Breast epithelium (tissue), 3 donors: Measurements from ENCODE around the gene GNPDA2.

Experiments
- POLR2AphosphoS5 ChIP-seq, 3 donors: sonication (generic); formaldehyde crosslinking; IDR thresholded peaks; one replicate each; pipeline ENCODE4 v1.6.1; 2017; ENCODE audit warnings: antibody characterized with exemption in 3 of 3
- TF ChIP-seq, protein P1 (sequence below), 3 donors: fragments of 450-650 bp; IDR thresholded peaks; one replicate each; pipeline ENCODE4 v1.5.1; 2016 to 2017; ENCODE audit warnings: antibody characterized with exemption in 3 of 3, mild to moderate bottlenecking in 3 of 3, moderate library complexity in 3 of 3

DNA sequence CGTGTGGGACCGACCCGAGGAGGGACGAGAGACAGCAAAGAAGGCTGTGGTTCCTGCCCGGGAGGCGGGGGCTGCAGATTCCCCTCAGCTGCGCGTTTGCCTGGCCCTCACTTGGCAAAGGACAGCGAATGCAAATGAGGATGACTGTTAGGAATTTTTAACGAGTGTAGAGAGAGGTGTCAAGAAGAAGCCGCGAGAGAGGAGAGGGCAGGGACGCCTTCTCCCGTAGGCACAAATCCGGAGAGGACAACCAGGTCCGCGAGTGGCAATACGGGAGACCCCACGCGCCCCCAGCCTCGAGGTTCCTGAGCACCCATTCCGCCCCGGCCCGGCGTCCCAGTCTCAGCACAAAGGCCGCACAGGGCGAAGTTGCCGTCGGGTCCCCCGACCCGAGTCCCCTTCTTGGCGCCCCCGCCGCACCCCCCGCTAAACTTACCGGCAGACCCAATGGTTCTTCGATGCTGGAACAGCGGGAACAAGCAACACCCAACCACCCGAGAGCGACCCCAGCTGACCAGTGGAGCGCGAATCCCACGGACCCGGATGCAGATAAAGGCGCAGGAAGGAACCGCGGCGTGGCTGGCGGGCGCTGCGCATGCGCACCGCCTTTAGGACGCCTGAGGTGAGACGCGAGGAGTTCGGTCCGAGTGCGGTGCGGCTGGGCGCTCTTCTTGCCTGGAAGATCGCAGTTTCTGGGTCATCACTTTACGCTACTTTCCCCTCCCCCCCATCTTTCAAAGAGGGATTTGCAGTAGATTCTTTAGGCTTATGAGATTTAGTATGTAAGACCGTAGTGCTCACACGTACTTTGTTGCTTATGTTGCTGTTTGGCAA, at the start of gene GNPDA2:
- TF ChIP-seq, protein P1, sequence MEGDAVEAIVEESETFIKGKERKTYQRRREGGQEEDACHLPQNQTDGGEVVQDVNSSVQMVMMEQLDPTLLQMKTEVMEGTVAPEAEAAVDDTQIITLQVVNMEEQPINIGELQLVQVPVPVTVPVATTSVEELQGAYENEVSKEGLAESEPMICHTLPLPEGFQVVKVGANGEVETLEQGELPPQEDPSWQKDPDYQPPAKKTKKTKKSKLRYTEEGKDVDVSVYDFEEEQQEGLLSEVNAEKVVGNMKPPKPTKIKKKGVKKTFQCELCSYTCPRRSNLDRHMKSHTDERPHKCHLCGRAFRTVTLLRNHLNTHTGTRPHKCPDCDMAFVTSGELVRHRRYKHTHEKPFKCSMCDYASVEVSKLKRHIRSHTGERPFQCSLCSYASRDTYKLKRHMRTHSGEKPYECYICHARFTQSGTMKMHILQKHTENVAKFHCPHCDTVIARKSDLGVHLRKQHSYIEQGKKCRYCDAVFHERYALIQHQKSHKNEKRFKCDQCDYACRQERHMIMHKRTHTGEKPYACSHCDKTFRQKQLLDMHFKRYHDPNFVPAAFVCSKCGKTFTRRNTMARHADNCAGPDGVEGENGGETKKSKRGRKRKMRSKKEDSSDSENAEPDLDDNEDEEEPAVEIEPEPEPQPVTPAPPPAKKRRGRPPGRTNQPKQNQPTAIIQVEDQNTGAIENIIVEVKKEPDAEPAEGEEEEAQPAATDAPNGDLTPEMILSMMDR (IDR thresholded peaks at IDR 0.05) = no peak
- peak in 1 of 3 donors; percentile 41 for TF ChIP-seq POLR2AphosphoS5 (IDR thresholded peaks at IDR 0.05)
